GM18519 (cell line): ENCODE measurements around the gene MRPS11.
A peak's percentile ranks its signal among the peaks of the same experiment; 100 is the strongest.
"Not testable (repeated sequence)": the region's sequence is repeated elsewhere in the genome, so short reads cannot be mapped to it uniquely, and the experiment has no call there.

Experiments
- ATAC-seq: cut with Tn5 transposase; IDR thresholded peaks from one replicate; pipeline ENCODE4 v1.9.1; 2021; ENCODE audit warnings: mild to moderate bottlenecking, moderate library complexity; ENCODE audit not compliant: unreplicated experiment, low FRiP score

The MRPS11 gene

GRCh38 chr15:88467073-88467934, at the start of gene MRPS11, which contains the start of gene MRPL46:
MRPS11 (plus strand) TSS chr15:88467708; CDS start chr15:88467718, 10 bp downstream.
MRPL46 (minus strand) TSS chr15:88467388; CDS start chr15:88467377, 11 bp downstream.
- peak; percentile 71 for ATAC-seq

- no peak for ATAC-seq
Measured at GRCh38 chr15:88419830-88420229, 47.7 kb upstream of the MRPS11 start.

GRCh38 chr15:88423331-88423730, 44.2 kb upstream of the MRPS11 start:
- no peak for ATAC-seq

GRCh38 chr15:88426304-88426703, 41.2 kb upstream of the MRPS11 start:
- ATAC-seq: no peak

- ATAC-seq: no peak
Measured at GRCh38 chr15:88428053-88428452, 39.5 kb upstream of the MRPS11 start.

GRCh38 chr15:88428805-88429605, 38.5 kb upstream of the MRPS11 start:
- ATAC-seq: no peak

- ATAC-seq: no peak
Measured at GRCh38 chr15:88430051-88430450, 37.5 kb upstream of the MRPS11 start.

GRCh38 chr15:88431441-88431840, 36.1 kb upstream of the MRPS11 start:
- no peak for ATAC-seq

GRCh38 chr15:88433046-88433685, 34.3 kb upstream of the MRPS11 start:
- ATAC-seq: no peak

GRCh38 chr15:88434106-88434505, 33.4 kb upstream of the MRPS11 start:
- ATAC-seq: not testable (repeated sequence)

- no peak for ATAC-seq
Measured at GRCh38 chr15:88438181-88438580, 29.3 kb upstream of the MRPS11 start.

- ATAC-seq: no peak
Measured at GRCh38 chr15:88440021-88440420, 27.5 kb upstream of the MRPS11 start.

- no peak for ATAC-seq
Measured at GRCh38 chr15:88441076-88441730, 26.3 kb upstream of the MRPS11 start.

GRCh38 chr15:88447206-88447605, 20.3 kb upstream of the MRPS11 start:
- ATAC-seq: no peak

- no peak for ATAC-seq
Measured at GRCh38 chr15:88447741-88448140, 19.8 kb upstream of the MRPS11 start.

GRCh38 chr15:88448991-88449461, 18.5 kb upstream of the MRPS11 start:
- no peak for ATAC-seq

GRCh38 chr15:88449581-88449980, 17.9 kb upstream of the MRPS11 start:
- ATAC-seq: no peak

GRCh38 chr15:88450125-88450798, 17.2 kb upstream of the MRPS11 start:
- ATAC-seq: peak; percentile 53

GRCh38 chr15:88453651-88454050, 13.9 kb upstream of the MRPS11 start:
- ATAC-seq: no peak

GRCh38 chr15:88454236-88454635, 13.3 kb upstream of the MRPS11 start:
- ATAC-seq: no peak
